Measurements from ENCODE around the gene PAPPA2. TPM values are rescaled to one million over a fixed set of nuclear protein-coding genes. Genes with fewer than 3 reads are reported as not detected.

Gene PAPPA2
- total and polyA plus RNA-seq, 9 of the 15 experiments (the other 6 are each of a cell fraction or from before 2014, with no cell fraction given) = 0.01 to 0.15 (median 0.05) TPM; not detected in 2

DNA sequence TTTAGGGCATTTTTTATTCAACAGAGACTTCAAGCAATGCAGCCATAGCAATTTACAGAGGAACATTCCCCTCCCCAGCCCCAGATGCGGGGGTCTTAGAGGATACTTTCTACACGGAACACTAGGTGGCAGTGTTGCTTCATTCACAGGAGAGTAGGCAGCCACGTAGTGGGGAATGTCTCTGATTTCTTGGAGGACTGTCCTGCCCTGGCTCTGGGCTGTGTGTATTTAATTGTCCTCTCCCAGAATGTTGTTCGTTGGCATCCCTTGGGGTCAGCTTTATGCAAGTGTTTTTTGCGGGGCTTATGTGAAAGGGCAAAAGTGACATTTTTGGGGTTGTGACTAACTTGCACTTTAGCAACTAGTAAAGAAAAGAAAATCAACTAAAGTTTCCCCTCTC, 96.9 kb downstream of the PAPPA2 start:
- POLR2A ChIA-PET = interaction anchor here (1.5 kb wide), 1 partner anchor 320 kb away, joined by 4 read pairs; no protein-coding TSS in a partner anchor
- no peaks in the 10 kb centered on the region for H3K79me2 ChIP-seq (ENCODE audit: control insufficient read depth, insufficient read depth, low read length)
- no peak overlapping the region for H3K4me2 ChIP-seq (ENCODE audit: insufficient read depth, low read length)
- FAIRE-seq = peak; percentile 90
- peak; percentile 98 for ATAC-seq
- no peaks in the 10 kb centered on the region for H3K9me3 ChIP-seq (replicated peaks; ENCODE audit: control insufficient read depth, insufficient read depth, low read depth, low read length)
- intact Hi-C loops (cut with micrococcal nuclease) (loop anchor here (1.0 to 2.0 kb wide), 6 partner anchors 131 to 389 kb away; no protein-coding TSS in a partner anchor), in situ Hi-C loops (cut with MboI) (loop anchor here (5.0 to 25.0 kb wide), 2 partner anchors 322 to 1377 kb away; no protein-coding TSS in a partner anchor)
- no peaks in the 10 kb centered on the region for H3K36me3 ChIP-seq (ENCODE audit: control insufficient read depth, insufficient read depth, low read length)
- no peaks in the 10 kb centered on the region for H4K20me1 ChIP-seq (replicated peaks; ENCODE audit: control insufficient read depth, insufficient read depth, low read length)
- no peak overlapping the region for H3K27ac ChIP-seq (ENCODE audit: extremely low read depth, low read depth, low read length)
- H2AFZ ChIP-seq (ENCODE audit: low read depth, low read length) = no peak overlapping the region
- H3K9me1 ChIP-seq (ENCODE audit: control insufficient read depth, insufficient read depth, low read length) = no peaks in the 10 kb centered on the region
- H3K4me3 ChIP-seq = no peak overlapping the region
- BruUV-seq (replicated peaks) = no TSS peak
- CTCF ChIA-PET (ENCODE audit: low intra/inter-chr PET ratio) = interaction anchor here (0.7 to 2.6 kb wide), 7 partner anchors 130 to 321 kb away, joined by 3 to 44 read pairs (median 3); no protein-coding TSS in a partner anchor
- peaks cover 5 to 18% of the 10 kb centered on the region in 2 experiments; a peak in 4 of 5 replicates for H3K27me3 ChIP-seq (ENCODE audit: control insufficient read depth in 2 of 2, insufficient read depth in 2 of 2, low read length in 2 of 2)
- H3K9ac ChIP-seq (ENCODE audit: insufficient read depth in 1 of 2, low read depth in 2 of 2, low read length in 2 of 2) = no peak overlapping the region
- peak; percentile 82 to 84 (median 84) for DNase-seq (ENCODE audit: extremely low read depth in 1 of 4, low spot score in 3 of 4)
- WGBS (ENCODE audit: insufficient coverage, low coverage, missing lambda C conversion rate) = 4% methylated on average over 5 of the region's 5 CpGs
- no peaks in the 10 kb centered on the region for H3K4me1 ChIP-seq (replicated peaks in 1 of 2; ENCODE audit: control insufficient read depth in 2 of 2, insufficient read depth in 2 of 2, low read length in 2 of 2)
- TF ChIP-seq BDP1 (IDR thresholded peaks at IDR 0.05; ENCODE audit: insufficient read depth, insufficient read length) (no peak), ZBTB7A (IDR thresholded peaks at IDR 0.05; ENCODE audit: borderline replicate concordance, control insufficient read depth, low read depth, low read length) (peak; percentile 82), TEAD1 (CRISPR knock-in tag; IDR thresholded peaks at IDR 0.05) (0 out of 4 replicates have a peak, but pooled peaks of 1 of the 2 experiments have one; percentile 11), FOXP1 (CRISPR knock-in tag; IDR thresholded peaks at IDR 0.05) (no peak), RAD21 (CRISPR knock-in tag; conservative IDR thresholded peaks at IDR 0.05 in 1 of 2, IDR thresholded peaks at IDR 0.05 in 1 of 2) (peak; percentile 95 to 96), STAG1 (CRISPR knock-in tag; IDR thresholded peaks at IDR 0.05; ENCODE audit: borderline replicate concordance) (peak; percentile 65; the same call in 1 of the 2 replicates), SMC3 (conservative IDR thresholded peaks at IDR 0.05; ENCODE audit: insufficient read depth, low read depth, low read length) (peak; percentile 85), MAZ (CRISPR knock-in tag; conservative IDR thresholded peaks at IDR 0.05 in 1 of 2, IDR thresholded peaks at IDR 0.05 in 1 of 2) (peak in 1 of 2 experiments; percentile 68; a peak in 2 of 4 replicates), ARID2 (IDR thresholded peaks at IDR 0.05) (0 out of 2 replicates have a peak, but pooled peaks have one; percentile 47), ZNF12 (CRISPR knock-in tag; IDR thresholded peaks at IDR 0.05) (no peak), DEAF1 (CRISPR knock-in tag; IDR thresholded peaks at IDR 0.05) (peak; percentile 94), CC2D1A (IDR thresholded peaks at IDR 0.05) (0 out of 2 replicates have a peak, but pooled peaks have one; percentile 13)
- TF ChIP-seq, protein P1, sequence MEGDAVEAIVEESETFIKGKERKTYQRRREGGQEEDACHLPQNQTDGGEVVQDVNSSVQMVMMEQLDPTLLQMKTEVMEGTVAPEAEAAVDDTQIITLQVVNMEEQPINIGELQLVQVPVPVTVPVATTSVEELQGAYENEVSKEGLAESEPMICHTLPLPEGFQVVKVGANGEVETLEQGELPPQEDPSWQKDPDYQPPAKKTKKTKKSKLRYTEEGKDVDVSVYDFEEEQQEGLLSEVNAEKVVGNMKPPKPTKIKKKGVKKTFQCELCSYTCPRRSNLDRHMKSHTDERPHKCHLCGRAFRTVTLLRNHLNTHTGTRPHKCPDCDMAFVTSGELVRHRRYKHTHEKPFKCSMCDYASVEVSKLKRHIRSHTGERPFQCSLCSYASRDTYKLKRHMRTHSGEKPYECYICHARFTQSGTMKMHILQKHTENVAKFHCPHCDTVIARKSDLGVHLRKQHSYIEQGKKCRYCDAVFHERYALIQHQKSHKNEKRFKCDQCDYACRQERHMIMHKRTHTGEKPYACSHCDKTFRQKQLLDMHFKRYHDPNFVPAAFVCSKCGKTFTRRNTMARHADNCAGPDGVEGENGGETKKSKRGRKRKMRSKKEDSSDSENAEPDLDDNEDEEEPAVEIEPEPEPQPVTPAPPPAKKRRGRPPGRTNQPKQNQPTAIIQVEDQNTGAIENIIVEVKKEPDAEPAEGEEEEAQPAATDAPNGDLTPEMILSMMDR (IDR thresholded peaks at IDR 0.05 in 2 of 3, conservative IDR thresholded peaks at IDR 0.05 in 1 of 3; ENCODE audit: insufficient read depth in 2 of 3, low read depth in 1 of 3, low read length in 3 of 3) = peak; percentile 83 to 92 (median 86)
